Endothelial cell of umbilical vein (primary cell): Measurements from ENCODE around the gene RPS6KA5.

Experiments used
- EZH2 ChIP-seq: IDR thresholded peaks from 2 replicates; pipeline ENCODE4 v1.6.1; 2012; ENCODE audit warnings: borderline replicate concordance, low read depth, mild to moderate bottlenecking, moderate library complexity, low read length, inconsistent platforms; ENCODE audit not compliant: severe bottlenecking
- POLR2A ChIP-seq: IDR thresholded peaks from 2 replicates; pipeline ENCODE4 v1.6.1; 2012; ENCODE audit warnings: low read depth, mild to moderate bottlenecking, control low read depth, low read length
- POLR2AphosphoS5 ChIP-seq: IDR thresholded peaks from 2 replicates; pipeline ENCODE4 v1.6.1; 2012; ENCODE audit warnings: low read depth, mild to moderate bottlenecking, control low read depth, low read length, moderate library complexity; ENCODE audit not compliant: insufficient read depth
- TF ChIP-seq, protein P1 (sequence below), 2 donors: IDR thresholded peaks; 1 replicate in 1 of 2; 2 replicates in 1 of 2; pipeline ENCODE4 v1.5.1; 2011; ENCODE audit warnings: low read length in 2 of 2, mild to moderate bottlenecking in 2 of 2, moderate library complexity in 2 of 2, control low read depth in 1 of 2, inconsistent platforms in 1 of 2, low read depth in 1 of 2; ENCODE audit not compliant: insufficient read depth in 1 of 2; ENCODE audit errors: extremely low read depth in 1 of 2
- TF ChIP-seq, protein P2 (sequence below): IDR thresholded peaks from 2 replicates; pipeline ENCODE4 v1.6.1; 2011; ENCODE audit not compliant: insufficient read depth, insufficient read length

DNA sequence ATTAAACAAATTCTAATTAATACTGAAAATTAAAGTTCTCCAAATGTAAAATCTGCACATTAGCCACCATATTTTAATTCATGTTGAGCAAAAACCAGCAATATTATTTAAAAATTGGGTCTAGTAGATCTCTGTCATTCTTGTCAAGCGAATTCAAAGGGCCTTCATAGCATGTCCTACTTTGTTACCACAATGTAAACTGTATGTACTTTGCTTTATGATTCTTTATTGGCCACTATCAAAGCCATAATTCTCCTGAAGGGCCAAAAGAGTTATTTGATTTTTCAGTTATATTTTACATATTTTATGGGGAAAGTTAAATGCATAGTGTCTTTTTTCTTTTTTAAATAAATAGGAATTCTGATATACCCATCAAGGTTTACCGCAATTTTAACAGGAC, 117.9 kb downstream of the RPS6KA5 start:
- no peak for TF ChIP-seq POLR2AphosphoS5
- TF ChIP-seq, protein P1, sequence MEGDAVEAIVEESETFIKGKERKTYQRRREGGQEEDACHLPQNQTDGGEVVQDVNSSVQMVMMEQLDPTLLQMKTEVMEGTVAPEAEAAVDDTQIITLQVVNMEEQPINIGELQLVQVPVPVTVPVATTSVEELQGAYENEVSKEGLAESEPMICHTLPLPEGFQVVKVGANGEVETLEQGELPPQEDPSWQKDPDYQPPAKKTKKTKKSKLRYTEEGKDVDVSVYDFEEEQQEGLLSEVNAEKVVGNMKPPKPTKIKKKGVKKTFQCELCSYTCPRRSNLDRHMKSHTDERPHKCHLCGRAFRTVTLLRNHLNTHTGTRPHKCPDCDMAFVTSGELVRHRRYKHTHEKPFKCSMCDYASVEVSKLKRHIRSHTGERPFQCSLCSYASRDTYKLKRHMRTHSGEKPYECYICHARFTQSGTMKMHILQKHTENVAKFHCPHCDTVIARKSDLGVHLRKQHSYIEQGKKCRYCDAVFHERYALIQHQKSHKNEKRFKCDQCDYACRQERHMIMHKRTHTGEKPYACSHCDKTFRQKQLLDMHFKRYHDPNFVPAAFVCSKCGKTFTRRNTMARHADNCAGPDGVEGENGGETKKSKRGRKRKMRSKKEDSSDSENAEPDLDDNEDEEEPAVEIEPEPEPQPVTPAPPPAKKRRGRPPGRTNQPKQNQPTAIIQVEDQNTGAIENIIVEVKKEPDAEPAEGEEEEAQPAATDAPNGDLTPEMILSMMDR (IDR thresholded peaks at IDR 0.05; ENCODE audit: extremely low read depth in 1 of 2, insufficient read depth in 1 of 2, low read depth in 1 of 2, low read length in 2 of 2), result no peak
- no peak for TF ChIP-seq EZH2
- no peak for TF ChIP-seq POLR2A
- TF ChIP-seq, protein P2, sequence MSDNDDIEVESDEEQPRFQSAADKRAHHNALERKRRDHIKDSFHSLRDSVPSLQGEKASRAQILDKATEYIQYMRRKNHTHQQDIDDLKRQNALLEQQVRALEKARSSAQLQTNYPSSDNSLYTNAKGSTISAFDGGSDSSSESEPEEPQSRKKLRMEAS, result no peak
